Measurements from ENCODE around the gene FAM110D. TPM values are rescaled to one million over a fixed set of nuclear protein-coding genes. Genes with fewer than 3 reads are reported as not detected.

Gene FAM110D
- total and polyA plus RNA-seq, 12 donors = 2.1 to 6.1 (median 3.5) TPM

DNA sequence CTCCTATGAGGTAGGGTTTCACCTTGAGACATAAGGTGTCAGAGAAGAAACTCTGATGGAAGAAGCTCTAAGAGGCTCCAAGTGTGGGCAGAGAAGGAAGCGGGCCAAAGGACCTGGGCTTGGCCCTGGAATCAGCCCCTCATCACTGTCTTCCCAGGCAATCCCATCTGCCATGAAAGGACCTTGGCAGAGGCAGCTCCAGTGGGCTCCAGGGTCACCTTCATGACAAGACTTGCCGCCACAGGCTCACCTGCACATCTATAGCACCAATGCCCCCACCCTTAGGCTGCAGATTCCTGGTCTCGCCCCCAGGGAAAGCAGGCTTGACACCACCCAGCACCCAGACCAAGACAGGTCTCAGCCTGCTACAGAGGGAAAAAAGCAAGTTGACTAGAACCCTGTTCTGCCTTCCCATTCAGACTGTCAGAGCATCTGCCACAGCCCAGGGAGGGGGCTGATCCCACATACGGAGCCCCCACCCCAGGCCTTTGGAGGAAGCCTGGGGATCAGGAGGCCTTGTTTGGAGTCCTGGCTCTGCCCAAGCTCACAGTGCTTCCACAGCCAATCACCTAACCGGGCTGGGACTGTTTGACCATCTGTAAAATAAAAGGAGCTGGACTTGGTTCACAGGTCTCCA, 490 bp upstream of the FAM110D start:
- H3K4me3 ChIP-seq = peak overlapping the region in 8 of 10 donors; percentile 51 to 70 (median 61)
- TF ChIP-seq, protein P1, sequence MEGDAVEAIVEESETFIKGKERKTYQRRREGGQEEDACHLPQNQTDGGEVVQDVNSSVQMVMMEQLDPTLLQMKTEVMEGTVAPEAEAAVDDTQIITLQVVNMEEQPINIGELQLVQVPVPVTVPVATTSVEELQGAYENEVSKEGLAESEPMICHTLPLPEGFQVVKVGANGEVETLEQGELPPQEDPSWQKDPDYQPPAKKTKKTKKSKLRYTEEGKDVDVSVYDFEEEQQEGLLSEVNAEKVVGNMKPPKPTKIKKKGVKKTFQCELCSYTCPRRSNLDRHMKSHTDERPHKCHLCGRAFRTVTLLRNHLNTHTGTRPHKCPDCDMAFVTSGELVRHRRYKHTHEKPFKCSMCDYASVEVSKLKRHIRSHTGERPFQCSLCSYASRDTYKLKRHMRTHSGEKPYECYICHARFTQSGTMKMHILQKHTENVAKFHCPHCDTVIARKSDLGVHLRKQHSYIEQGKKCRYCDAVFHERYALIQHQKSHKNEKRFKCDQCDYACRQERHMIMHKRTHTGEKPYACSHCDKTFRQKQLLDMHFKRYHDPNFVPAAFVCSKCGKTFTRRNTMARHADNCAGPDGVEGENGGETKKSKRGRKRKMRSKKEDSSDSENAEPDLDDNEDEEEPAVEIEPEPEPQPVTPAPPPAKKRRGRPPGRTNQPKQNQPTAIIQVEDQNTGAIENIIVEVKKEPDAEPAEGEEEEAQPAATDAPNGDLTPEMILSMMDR (IDR thresholded peaks at IDR 0.05) = no peak
- peak overlapping the region; percentile 85 to 97 (median 93) for H3K27ac ChIP-seq
- intact Hi-C loops (cut with DNase I) = loop anchor here in 2 of 10 donors (2.0 to 10.0 kb wide), 2 partner anchors 48 to 264 kb away; partner anchors contain the start of gene PDIK1L (in 1 of the 2)
- H3K9me3 ChIP-seq = no peaks in the 10 kb centered on the region
- H3K36me3 ChIP-seq = peaks cover 0 to 6% (median 0%) of the 10 kb centered on the region in 9 donors
- ATAC-seq (peak in 2 of 8 donors; percentile 1), DNase-seq (no peak)
- 59 to 60% methylated on average over 5 of the region's 5 CpGs for WGBS, 2 donors
- peaks cover 0 to 73% (median 0%) of the 10 kb centered on the region in 7 donors for H3K27me3 ChIP-seq
- peaks cover 29 to 89% (median 65%) of the 10 kb centered on the region in 9 donors for H3K4me1 ChIP-seq

DNA sequence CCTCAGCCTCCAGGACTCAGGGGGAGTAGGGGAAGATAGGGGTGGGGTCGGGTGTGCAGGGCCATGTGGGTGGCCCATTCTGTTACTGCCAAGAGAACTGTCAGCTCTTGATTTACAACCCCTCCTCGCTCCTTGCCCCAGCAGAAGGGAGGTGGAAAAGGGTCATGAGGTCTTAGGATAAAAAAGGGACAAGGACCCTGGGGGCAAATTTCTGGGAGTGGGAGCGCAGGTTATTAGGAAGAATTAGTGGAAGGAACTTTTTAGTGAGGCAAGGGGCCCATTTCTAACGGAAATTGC, 812 bp downstream of the FAM110D start:
- TF ChIP-seq, protein P1 (IDR thresholded peaks at IDR 0.05) = no peak
- Histone ChIP-seq H3K4me1 (peaks cover 27 to 91% (median 69%) of the 10 kb centered on the region in 9 donors), H3K36me3 (peaks cover 0 to 6% (median 0%) of the 10 kb centered on the region in 9 donors), H3K27ac (peak overlapping the region; percentile 85 to 97 (median 93)), H3K9me3 (no peaks in the 10 kb centered on the region), H3K4me3 (peak overlapping the region; percentile 19 to 70 (median 60)), H3K27me3 (peaks cover 0 to 84% (median 0%) of the 10 kb centered on the region in 7 donors)
- DNase-seq = no peak
- WGBS, 2 donors = 47 to 54% methylated on average over 4 of the region's 4 CpGs
- ATAC-seq = peak in 1 of 8 donors; percentile 5
- intact Hi-C loops (cut with DNase I) = loop anchor here in 5 of 10 donors (2.0 to 10.0 kb wide), 5 partner anchors 47 to 265 kb away; partner anchors contain the start of gene PDIK1L (in 3 of the 5)

DNA sequence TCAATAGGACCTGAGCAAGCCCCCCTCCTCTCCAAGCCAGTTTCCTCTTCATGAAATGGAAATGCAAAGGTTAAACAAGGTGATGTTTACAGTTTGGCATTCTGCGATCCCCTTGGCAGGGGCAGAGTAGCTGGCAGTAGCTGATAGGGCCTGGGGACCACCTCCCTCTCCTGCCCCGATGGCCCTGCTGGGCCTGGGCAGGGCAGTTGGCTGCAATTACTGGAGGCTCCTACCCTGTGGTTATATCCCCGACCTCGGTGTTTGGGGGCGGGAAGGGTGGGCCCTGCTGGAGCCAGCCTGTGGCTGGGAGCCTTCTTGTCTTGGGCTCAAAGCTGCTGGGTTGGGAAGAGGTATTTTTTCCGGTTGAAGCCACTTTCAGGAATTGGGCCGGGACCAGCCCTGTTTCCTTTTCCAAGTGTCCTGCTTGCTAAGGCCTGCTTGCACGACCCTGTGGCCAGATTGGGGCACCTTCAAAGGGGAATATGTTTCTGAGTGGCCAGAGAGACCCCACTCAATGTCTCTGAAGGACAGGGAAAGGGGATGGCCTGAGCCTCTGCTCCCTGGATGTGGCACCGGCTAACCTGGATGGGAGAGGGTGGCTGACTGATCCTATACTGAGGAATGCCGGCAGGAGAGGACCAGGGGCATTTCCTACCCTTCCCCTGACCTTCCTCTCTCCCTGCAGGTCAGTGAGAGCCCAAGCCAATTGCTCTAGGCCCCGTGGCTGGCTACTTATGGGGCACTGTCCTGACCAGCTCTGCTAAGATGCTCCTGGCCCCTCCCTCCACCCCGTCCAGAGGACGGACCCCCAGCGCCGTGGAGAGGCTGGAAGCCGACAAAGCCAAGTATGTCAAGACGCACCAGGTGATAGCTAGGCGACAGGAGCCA, 1.9 kb downstream of the FAM110D start:
- peak overlapping the region; percentile 19 to 70 (median 60) for H3K4me3 ChIP-seq
- H3K27me3 ChIP-seq = peaks cover 0 to 74% (median 0%) of the 10 kb centered on the region in 7 donors
- intact Hi-C loops (cut with DNase I) = loop anchor here in 5 of 10 donors (1.0 to 10.0 kb wide), 5 partner anchors 48 to 164 kb away; partner anchors contain the start of gene PDIK1L (in 3 of the 5)
- WGBS, 2 donors = 18 to 23% methylated on average over 18 of the region's 18 CpGs
- peaks cover 0 to 6% (median 0%) of the 10 kb centered on the region in 9 donors for H3K36me3 ChIP-seq
- ATAC-seq = peak in 5 of 8 donors; percentile 18 to 29 (median 24)
- H3K9me3 ChIP-seq = no peaks in the 10 kb centered on the region
- H3K4me1 ChIP-seq = peaks cover 27 to 85% (median 62%) of the 10 kb centered on the region in 9 donors
- TF ChIP-seq, protein P1 (IDR thresholded peaks at IDR 0.05) = no peak
- DNase-seq = peak; percentile 30 to 38
- peak overlapping the region; percentile 85 to 97 (median 93) for H3K27ac ChIP-seq

Measured in heart right ventricle (tissue), 16 donors.